IPS-15b (cell line): ENCODE results near the gene CISH.

Experiments used
- H3K27me3 ChIP-seq: one replicate; pipeline ENCODE4 v1.6.1; 2013; ENCODE audit warnings: low read length; ENCODE audit not compliant: control insufficient read depth, insufficient read depth
- H3K36me3 ChIP-seq: one replicate; pipeline ENCODE4 v1.6.1; 2013; ENCODE audit warnings: low read length; ENCODE audit not compliant: control insufficient read depth, insufficient read depth
- H3K4me1 ChIP-seq: one replicate; pipeline ENCODE4 v1.6.1; 2013; ENCODE audit warnings: mild to moderate bottlenecking, low read length; ENCODE audit not compliant: control insufficient read depth, insufficient read depth
- H3K4me3 ChIP-seq: one replicate; pipeline ENCODE4 v1.5.1; 2013; ENCODE audit warnings: low read depth, low read length
- H3K9ac ChIP-seq: one replicate; pipeline ENCODE4 v1.6.1; 2013; ENCODE audit warnings: low read depth, mild to moderate bottlenecking, low read length
- H3K9me3 ChIP-seq: one replicate; pipeline ENCODE4 v1.6.1; 2013; ENCODE audit warnings: mild to moderate bottlenecking, low read length; ENCODE audit not compliant: control insufficient read depth, insufficient read depth

Gene CISH

GRCh38 chr3:50633230-50633790, 21.7 kb upstream of the CISH start:
- peaks cover 3% of the 10 kb centered on the region for H3K4me1 ChIP-seq
- no peak overlapping the region for H3K4me3 ChIP-seq
- H3K9me3 ChIP-seq = no peaks in the 10 kb centered on the region

GRCh38 chr3:50632450-50632849, 20.9 kb upstream of the CISH start:
- no peaks in the 10 kb centered on the region for H3K36me3 ChIP-seq
- no peak overlapping the region for H3K4me3 ChIP-seq
- H3K9ac ChIP-seq = no peak overlapping the region
- H3K9me3 ChIP-seq = no peaks in the 10 kb centered on the region
- H3K27me3 ChIP-seq = no peaks in the 10 kb centered on the region
- H3K4me1 ChIP-seq = peaks cover 7% of the 10 kb centered on the region

More at GRCh38 chr3:50633230-50633790, 21.7 kb upstream of the CISH start:
- no peaks in the 10 kb centered on the region for H3K36me3 ChIP-seq
- H3K27me3 ChIP-seq = no peaks in the 10 kb centered on the region
- H3K9ac ChIP-seq = no peak overlapping the region

- H3K4me1 ChIP-seq = peaks cover 7% of the 10 kb centered on the region
- no peaks in the 10 kb centered on the region for H3K9me3 ChIP-seq
- H3K9ac ChIP-seq = no peak overlapping the region
- no peak overlapping the region for H3K4me3 ChIP-seq
- H3K36me3 ChIP-seq = no peaks in the 10 kb centered on the region
- H3K27me3 ChIP-seq = no peaks in the 10 kb centered on the region
These were observed 19.3 kb upstream of the CISH start for GRCh38 chr3:50630877-50631276.

GRCh38 chr3:50630394-50630793, 18.8 kb upstream of the CISH start:
- Histone ChIP-seq H3K4me1 (peaks cover 10% of the 10 kb centered on the region), H3K9ac (no peak overlapping the region), H3K36me3 (no peaks in the 10 kb centered on the region), H3K9me3 (no peaks in the 10 kb centered on the region), H3K27me3 (no peaks in the 10 kb centered on the region), H3K4me3 (no peak overlapping the region)

GRCh38 chr3:50628601-50629000, 17.0 kb upstream of the CISH start:
- Histone ChIP-seq H3K4me3 (no peak overlapping the region), H3K9ac (no peak overlapping the region), H3K36me3 (no peaks in the 10 kb centered on the region), H3K9me3 (no peaks in the 10 kb centered on the region), H3K27me3 (no peaks in the 10 kb centered on the region), H3K4me1 (peaks cover 19% of the 10 kb centered on the region)

- Histone ChIP-seq H3K4me1 (peaks cover 19% of the 10 kb centered on the region), H3K9ac (peak overlapping the region; percentile 65), H3K4me3 (no peak overlapping the region), H3K9me3 (no peaks in the 10 kb centered on the region), H3K36me3 (no peaks in the 10 kb centered on the region), H3K27me3 (no peaks in the 10 kb centered on the region)
These were observed 16.0 kb upstream of the CISH start for GRCh38 chr3:50627407-50628051.

GRCh38 chr3:50626401-50626800, 14.8 kb upstream of the CISH start:
- Histone ChIP-seq H3K36me3 (no peaks in the 10 kb centered on the region), H3K9ac (no peak overlapping the region), H3K4me3 (no peak overlapping the region), H3K9me3 (no peaks in the 10 kb centered on the region), H3K4me1 (peaks cover 19% of the 10 kb centered on the region), H3K27me3 (no peaks in the 10 kb centered on the region)

GRCh38 chr3:50625231-50626182, 13.9 kb upstream of the CISH start:
- peaks cover 19% of the 10 kb centered on the region for H3K4me1 ChIP-seq
- no peak overlapping the region for H3K4me3 ChIP-seq
- no peaks in the 10 kb centered on the region for H3K27me3 ChIP-seq
- no peak overlapping the region for H3K9ac ChIP-seq
- H3K9me3 ChIP-seq = no peaks in the 10 kb centered on the region
- no peaks in the 10 kb centered on the region for H3K36me3 ChIP-seq

GRCh38 chr3:50624634-50625033, 13.1 kb upstream of the CISH start:
- H3K4me3 ChIP-seq = no peak overlapping the region
- no peaks in the 10 kb centered on the region for H3K9me3 ChIP-seq
- peaks cover 19% of the 10 kb centered on the region for H3K4me1 ChIP-seq
- no peaks in the 10 kb centered on the region for H3K36me3 ChIP-seq
- H3K9ac ChIP-seq = no peak overlapping the region
- H3K27me3 ChIP-seq = no peaks in the 10 kb centered on the region

- Histone ChIP-seq H3K9me3 (no peaks in the 10 kb centered on the region), H3K9ac (no peak overlapping the region), H3K4me1 (peaks cover 19% of the 10 kb centered on the region), H3K36me3 (no peaks in the 10 kb centered on the region), H3K27me3 (no peaks in the 10 kb centered on the region), H3K4me3 (no peak overlapping the region)
These were observed 12.4 kb upstream of the CISH start for GRCh38 chr3:50623840-50624474.

GRCh38 chr3:50622881-50623280, 11.3 kb upstream of the CISH start:
- Histone ChIP-seq H3K27me3 (peaks cover under 1% of the 10 kb centered on the region), H3K9ac (no peak overlapping the region), H3K4me1 (peaks cover 18% of the 10 kb centered on the region), H3K9me3 (no peaks in the 10 kb centered on the region), H3K36me3 (no peaks in the 10 kb centered on the region), H3K4me3 (no peak overlapping the region)
